ENCODE data around the gene DNAJC4.

Gene DNAJC4

DNA sequence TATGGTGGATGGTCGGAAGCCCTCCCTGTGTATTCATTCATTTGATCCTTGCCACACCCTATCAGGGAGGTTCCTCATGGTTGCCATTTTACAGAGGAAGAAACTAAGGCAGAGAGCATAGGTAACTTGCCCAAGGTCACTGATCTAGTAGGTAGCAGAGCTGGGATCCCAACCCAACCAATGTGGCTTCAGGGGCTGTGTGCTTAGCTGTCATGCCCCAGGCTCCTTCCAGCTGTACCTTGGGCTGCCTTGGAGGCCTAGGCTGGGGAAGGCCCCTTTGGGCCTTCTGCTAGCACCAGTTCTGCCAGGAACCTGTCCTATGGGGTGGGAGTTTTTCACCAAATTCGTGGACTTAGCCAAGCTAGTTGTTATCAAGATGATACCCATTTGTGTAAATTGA, 45.5 kb downstream of the DNAJC4 start:
- TF ChIP-seq NFIC (IDR thresholded peaks at IDR 0.05) = no peak
- no peak for TF ChIP-seq TEAD4 (IDR thresholded peaks at IDR 0.05)
- no peak for TF ChIP-seq TAF1 (IDR thresholded peaks at IDR 0.05; ENCODE audit: low read depth)
- no peak for TF ChIP-seq TCF12 (IDR thresholded peaks at IDR 0.05; ENCODE audit: low read depth)
- TF ChIP-seq EGR1 (IDR thresholded peaks at IDR 0.05) = no peak
- TF ChIP-seq, protein P1, sequence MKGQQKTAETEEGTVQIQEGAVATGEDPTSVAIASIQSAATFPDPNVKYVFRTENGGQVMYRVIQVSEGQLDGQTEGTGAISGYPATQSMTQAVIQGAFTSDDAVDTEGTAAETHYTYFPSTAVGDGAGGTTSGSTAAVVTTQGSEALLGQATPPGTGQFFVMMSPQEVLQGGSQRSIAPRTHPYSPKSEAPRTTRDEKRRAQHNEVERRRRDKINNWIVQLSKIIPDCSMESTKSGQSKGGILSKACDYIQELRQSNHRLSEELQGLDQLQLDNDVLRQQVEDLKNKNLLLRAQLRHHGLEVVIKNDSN (IDR thresholded peaks at IDR 0.05) = no peak
- TF ChIP-seq EP300 (IDR thresholded peaks at IDR 0.05; ENCODE audit: borderline replicate concordance) = no peak
- no peak for TF ChIP-seq RAD21 (IDR thresholded peaks at IDR 0.05; ENCODE audit: low read depth)
- TF ChIP-seq, protein P2, sequence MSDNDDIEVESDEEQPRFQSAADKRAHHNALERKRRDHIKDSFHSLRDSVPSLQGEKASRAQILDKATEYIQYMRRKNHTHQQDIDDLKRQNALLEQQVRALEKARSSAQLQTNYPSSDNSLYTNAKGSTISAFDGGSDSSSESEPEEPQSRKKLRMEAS (IDR thresholded peaks at IDR 0.05) = no peak
- no peak for TF ChIP-seq CREB1 (IDR thresholded peaks at IDR 0.05; ENCODE audit: low read depth)
- no peak for TF ChIP-seq ZBTB7A (IDR thresholded peaks at IDR 0.05; ENCODE audit: low read depth)
- TF ChIP-seq FOXM1 (IDR thresholded peaks at IDR 0.05; ENCODE audit: borderline replicate concordance, low read depth) = no peak
- no peak for TF ChIP-seq CEBPB (IDR thresholded peaks at IDR 0.05)
- no peak for TF ChIP-seq YY1 (IDR thresholded peaks at IDR 0.05; ENCODE audit: low read depth)
- TF ChIP-seq, protein P3, sequence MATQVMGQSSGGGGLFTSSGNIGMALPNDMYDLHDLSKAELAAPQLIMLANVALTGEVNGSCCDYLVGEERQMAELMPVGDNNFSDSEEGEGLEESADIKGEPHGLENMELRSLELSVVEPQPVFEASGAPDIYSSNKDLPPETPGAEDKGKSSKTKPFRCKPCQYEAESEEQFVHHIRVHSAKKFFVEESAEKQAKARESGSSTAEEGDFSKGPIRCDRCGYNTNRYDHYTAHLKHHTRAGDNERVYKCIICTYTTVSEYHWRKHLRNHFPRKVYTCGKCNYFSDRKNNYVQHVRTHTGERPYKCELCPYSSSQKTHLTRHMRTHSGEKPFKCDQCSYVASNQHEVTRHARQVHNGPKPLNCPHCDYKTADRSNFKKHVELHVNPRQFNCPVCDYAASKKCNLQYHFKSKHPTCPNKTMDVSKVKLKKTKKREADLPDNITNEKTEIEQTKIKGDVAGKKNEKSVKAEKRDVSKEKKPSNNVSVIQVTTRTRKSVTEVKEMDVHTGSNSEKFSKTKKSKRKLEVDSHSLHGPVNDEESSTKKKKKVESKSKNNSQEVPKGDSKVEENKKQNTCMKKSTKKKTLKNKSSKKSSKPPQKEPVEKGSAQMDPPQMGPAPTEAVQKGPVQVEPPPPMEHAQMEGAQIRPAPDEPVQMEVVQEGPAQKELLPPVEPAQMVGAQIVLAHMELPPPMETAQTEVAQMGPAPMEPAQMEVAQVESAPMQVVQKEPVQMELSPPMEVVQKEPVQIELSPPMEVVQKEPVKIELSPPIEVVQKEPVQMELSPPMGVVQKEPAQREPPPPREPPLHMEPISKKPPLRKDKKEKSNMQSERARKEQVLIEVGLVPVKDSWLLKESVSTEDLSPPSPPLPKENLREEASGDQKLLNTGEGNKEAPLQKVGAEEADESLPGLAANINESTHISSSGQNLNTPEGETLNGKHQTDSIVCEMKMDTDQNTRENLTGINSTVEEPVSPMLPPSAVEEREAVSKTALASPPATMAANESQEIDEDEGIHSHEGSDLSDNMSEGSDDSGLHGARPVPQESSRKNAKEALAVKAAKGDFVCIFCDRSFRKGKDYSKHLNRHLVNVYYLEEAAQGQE (IDR thresholded peaks at IDR 0.05; ENCODE audit: low read depth) = no peak

GRCh38 chr11:64276653-64277431, 46.5 kb downstream of the DNAJC4 start:
- TF ChIP-seq NFIC (IDR thresholded peaks at IDR 0.05) (no peak), CEBPB (IDR thresholded peaks at IDR 0.05) (no peak), TCF12 (IDR thresholded peaks at IDR 0.05; ENCODE audit: low read depth) (no peak), ZBTB7A (IDR thresholded peaks at IDR 0.05; ENCODE audit: low read depth) (no peak), TEAD4 (IDR thresholded peaks at IDR 0.05) (no peak), EGR1 (IDR thresholded peaks at IDR 0.05) (no peak), RAD21 (IDR thresholded peaks at IDR 0.05; ENCODE audit: low read depth) (no peak), YY1 (IDR thresholded peaks at IDR 0.05; ENCODE audit: low read depth) (no peak), TAF1 (IDR thresholded peaks at IDR 0.05; ENCODE audit: low read depth) (no peak), EP300 (IDR thresholded peaks at IDR 0.05; ENCODE audit: borderline replicate concordance) (no peak), FOXM1 (IDR thresholded peaks at IDR 0.05; ENCODE audit: borderline replicate concordance, low read depth) (no peak), CREB1 (IDR thresholded peaks at IDR 0.05; ENCODE audit: low read depth) (no peak)
- TF ChIP-seq, protein P1 (IDR thresholded peaks at IDR 0.05) = no peak
- TF ChIP-seq, protein P2 (IDR thresholded peaks at IDR 0.05) = no peak

GRCh38 chr11:64278576-64279190, 48.3 kb downstream of the DNAJC4 start:
- no peak for TF ChIP-seq TAF1 (IDR thresholded peaks at IDR 0.05; ENCODE audit: low read depth)
- TF ChIP-seq, protein P1 (IDR thresholded peaks at IDR 0.05) = no peak
- TF ChIP-seq EP300 (IDR thresholded peaks at IDR 0.05; ENCODE audit: borderline replicate concordance) = no peak
- no peak for TF ChIP-seq YY1 (IDR thresholded peaks at IDR 0.05; ENCODE audit: low read depth)
- TF ChIP-seq ZBTB7A (IDR thresholded peaks at IDR 0.05; ENCODE audit: low read depth) = no peak
- TF ChIP-seq, protein P3 (IDR thresholded peaks at IDR 0.05; ENCODE audit: low read depth) = no peak

GRCh38 chr11:64281957-64282770, 51.8 kb downstream of the DNAJC4 start:
- no peak for TF ChIP-seq RAD21 (IDR thresholded peaks at IDR 0.05; ENCODE audit: low read depth)
- no peak for TF ChIP-seq EP300 (IDR thresholded peaks at IDR 0.05; ENCODE audit: borderline replicate concordance)
- no peak for TF ChIP-seq NFIC (IDR thresholded peaks at IDR 0.05)
- no peak for TF ChIP-seq CEBPB (IDR thresholded peaks at IDR 0.05)
- TF ChIP-seq FOXM1 (IDR thresholded peaks at IDR 0.05; ENCODE audit: borderline replicate concordance, low read depth) = no peak
- no peak for TF ChIP-seq CREB1 (IDR thresholded peaks at IDR 0.05; ENCODE audit: low read depth)
- no peak for TF ChIP-seq TAF1 (IDR thresholded peaks at IDR 0.05; ENCODE audit: low read depth)
- TF ChIP-seq, protein P3 (IDR thresholded peaks at IDR 0.05; ENCODE audit: low read depth) = no peak
- no peak for TF ChIP-seq ZBTB7A (IDR thresholded peaks at IDR 0.05; ENCODE audit: low read depth)
- TF ChIP-seq YY1 (IDR thresholded peaks at IDR 0.05; ENCODE audit: low read depth) = no peak
- TF ChIP-seq EGR1 (IDR thresholded peaks at IDR 0.05) = no peak
- TF ChIP-seq, protein P2 (IDR thresholded peaks at IDR 0.05) = no peak
- TF ChIP-seq TEAD4 (IDR thresholded peaks at IDR 0.05) = no peak
- TF ChIP-seq, protein P1 (IDR thresholded peaks at IDR 0.05) = no peak
- no peak for TF ChIP-seq TCF12 (IDR thresholded peaks at IDR 0.05; ENCODE audit: low read depth)

All from Ishikawa (cell line).